ENCODE data around the gene VGLL3. TPM values are rescaled to one million over a fixed set of nuclear protein-coding genes. Genes with fewer than 3 reads are reported as not detected.

Gene VGLL3
- total RNA-seq, 2 donors from 2014 or later = 45.6 to 80.0 TPM

DNA sequence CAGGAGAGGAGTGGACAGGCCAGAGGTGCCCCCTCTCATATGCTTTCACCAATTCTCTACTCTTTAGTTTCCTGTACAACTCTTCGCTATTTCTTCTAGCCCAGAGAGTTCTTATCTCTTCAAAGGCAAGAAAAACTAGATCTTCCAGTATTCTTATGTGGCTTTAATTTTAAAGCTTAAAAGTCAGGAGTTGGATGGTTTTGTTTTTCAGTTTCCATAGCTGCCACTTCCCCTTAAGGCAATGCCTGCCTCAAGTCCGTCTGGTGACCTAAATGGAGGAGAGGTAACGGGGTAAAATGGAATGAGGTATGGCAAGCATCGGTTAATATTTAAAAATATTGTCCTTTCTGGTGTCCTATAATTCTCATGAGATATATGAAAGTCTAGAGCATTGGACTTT, 11.4 kb upstream of the VGLL3 start:
- Histone ChIP-seq H3K27ac (no peak overlapping the region), H3K4me3 (no peak overlapping the region), H3K4me1 (ENCODE audit: control insufficient read depth in 1 of 2, low read depth in 2 of 2) (no peaks in the 10 kb centered on the region), H3K27me3 (replicated peaks; ENCODE audit: insufficient read depth) (no peaks in the 10 kb centered on the region), H3K36me3 (no peaks in the 10 kb centered on the region), H3K9me3 (no peaks in the 10 kb centered on the region)
- DNase-seq (ENCODE audit: low spot score) (no peak), ATAC-seq (ENCODE audit: insufficient number of reproducible peaks, low FRiP score, low read depth) (no peak)
- TF ChIP-seq, protein P1, sequence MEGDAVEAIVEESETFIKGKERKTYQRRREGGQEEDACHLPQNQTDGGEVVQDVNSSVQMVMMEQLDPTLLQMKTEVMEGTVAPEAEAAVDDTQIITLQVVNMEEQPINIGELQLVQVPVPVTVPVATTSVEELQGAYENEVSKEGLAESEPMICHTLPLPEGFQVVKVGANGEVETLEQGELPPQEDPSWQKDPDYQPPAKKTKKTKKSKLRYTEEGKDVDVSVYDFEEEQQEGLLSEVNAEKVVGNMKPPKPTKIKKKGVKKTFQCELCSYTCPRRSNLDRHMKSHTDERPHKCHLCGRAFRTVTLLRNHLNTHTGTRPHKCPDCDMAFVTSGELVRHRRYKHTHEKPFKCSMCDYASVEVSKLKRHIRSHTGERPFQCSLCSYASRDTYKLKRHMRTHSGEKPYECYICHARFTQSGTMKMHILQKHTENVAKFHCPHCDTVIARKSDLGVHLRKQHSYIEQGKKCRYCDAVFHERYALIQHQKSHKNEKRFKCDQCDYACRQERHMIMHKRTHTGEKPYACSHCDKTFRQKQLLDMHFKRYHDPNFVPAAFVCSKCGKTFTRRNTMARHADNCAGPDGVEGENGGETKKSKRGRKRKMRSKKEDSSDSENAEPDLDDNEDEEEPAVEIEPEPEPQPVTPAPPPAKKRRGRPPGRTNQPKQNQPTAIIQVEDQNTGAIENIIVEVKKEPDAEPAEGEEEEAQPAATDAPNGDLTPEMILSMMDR (IDR thresholded peaks at IDR 0.05) = no peak

DNA sequence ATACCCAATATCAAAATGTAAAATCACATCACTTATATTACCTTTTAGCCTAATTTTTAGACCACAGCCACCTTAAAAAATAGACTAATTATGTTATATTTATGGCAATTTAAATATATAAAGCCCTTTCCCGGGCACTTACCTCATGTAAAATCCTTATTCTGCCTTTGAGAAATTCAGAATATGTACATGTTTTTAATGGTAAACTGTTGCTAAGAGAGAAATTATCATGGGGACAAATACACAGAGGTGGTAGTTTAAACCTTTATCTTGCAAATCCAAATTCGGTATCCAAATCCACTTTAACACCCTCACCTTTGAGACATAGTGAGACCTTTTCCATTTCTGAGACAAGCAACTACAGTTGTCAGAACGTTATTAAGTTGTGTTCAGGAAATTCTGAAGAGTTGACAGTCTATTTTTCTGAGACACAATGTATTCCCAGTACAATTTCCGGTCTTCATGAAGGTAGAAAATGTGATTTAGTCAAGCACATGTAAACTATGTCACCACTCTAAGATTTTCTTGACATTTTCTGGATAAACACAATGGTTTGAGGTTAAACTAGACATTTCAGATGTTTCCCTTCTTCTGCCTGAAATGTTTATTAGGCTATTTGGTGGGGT, 10.6 kb upstream of the VGLL3 start:
- no peaks in the 10 kb centered on the region for H3K27me3 ChIP-seq (replicated peaks; ENCODE audit: insufficient read depth)
- H3K9me3 ChIP-seq = no peaks in the 10 kb centered on the region
- ATAC-seq (ENCODE audit: insufficient number of reproducible peaks, low FRiP score, low read depth) (no peak), DNase-seq (ENCODE audit: low spot score) (no peak)
- TF ChIP-seq, protein P1 (IDR thresholded peaks at IDR 0.05) = no peak
- no peak overlapping the region for H3K27ac ChIP-seq
- no peak overlapping the region for H3K4me3 ChIP-seq
- H3K4me1 ChIP-seq (ENCODE audit: control insufficient read depth in 1 of 2, low read depth in 2 of 2) = no peaks in the 10 kb centered on the region
- H3K36me3 ChIP-seq = no peaks in the 10 kb centered on the region

- no peak overlapping the region for H3K4me3 ChIP-seq
- no peaks in the 10 kb centered on the region for H3K36me3 ChIP-seq
- no peaks in the 10 kb centered on the region for H3K4me1 ChIP-seq (ENCODE audit: control insufficient read depth in 1 of 2, low read depth in 2 of 2)
- TF ChIP-seq, protein P1 (IDR thresholded peaks at IDR 0.05) = no peak
- no peak overlapping the region for H3K27ac ChIP-seq
- H3K27me3 ChIP-seq (replicated peaks; ENCODE audit: insufficient read depth) = no peaks in the 10 kb centered on the region
- no peak for ATAC-seq (ENCODE audit: insufficient number of reproducible peaks, low FRiP score, low read depth)
- no peaks in the 10 kb centered on the region for H3K9me3 ChIP-seq
- DNase-seq (ENCODE audit: low spot score) = no peak
Measured at GRCh38 chr3:87000940-87001339, 10.0 kb upstream of the VGLL3 start.

DNA sequence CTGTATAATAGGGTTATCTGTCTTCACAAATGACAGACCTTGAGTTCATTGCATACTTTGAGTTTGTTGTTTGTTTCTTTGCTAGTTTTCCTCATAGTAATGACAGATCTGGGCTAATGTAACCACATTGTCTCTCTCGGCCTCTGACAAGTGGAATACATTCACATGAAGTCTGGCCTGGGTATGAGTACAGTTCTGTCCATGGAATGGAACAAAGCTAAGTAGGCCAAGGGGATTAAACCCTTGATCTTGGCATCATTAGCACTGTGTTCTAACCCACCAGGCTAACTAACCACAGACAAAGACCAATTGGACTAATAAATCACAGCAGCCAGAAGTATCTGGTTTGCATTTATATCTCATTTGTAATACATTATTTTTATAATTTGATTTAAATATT, 7.6 kb upstream of the VGLL3 start:
- DNase-seq (ENCODE audit: low spot score) (no peak), ATAC-seq (ENCODE audit: insufficient number of reproducible peaks, low FRiP score, low read depth) (no peak)
- TF ChIP-seq, protein P1 (IDR thresholded peaks at IDR 0.05) = no peak
- Histone ChIP-seq H3K4me1 (ENCODE audit: control insufficient read depth in 1 of 2, low read depth in 2 of 2) (no peaks in the 10 kb centered on the region), H3K36me3 (no peaks in the 10 kb centered on the region), H3K27me3 (replicated peaks; ENCODE audit: insufficient read depth) (no peaks in the 10 kb centered on the region), H3K27ac (no peak overlapping the region), H3K4me3 (no peak overlapping the region), H3K9me3 (no peaks in the 10 kb centered on the region)

- DNase-seq (ENCODE audit: low spot score) (no peak), ATAC-seq (ENCODE audit: insufficient number of reproducible peaks, low FRiP score, low read depth) (no peak)
- Histone ChIP-seq H3K36me3 (no peaks in the 10 kb centered on the region), H3K27me3 (replicated peaks; ENCODE audit: insufficient read depth) (no peaks in the 10 kb centered on the region), H3K27ac (no peak overlapping the region), H3K9me3 (no peaks in the 10 kb centered on the region), H3K4me1 (ENCODE audit: control insufficient read depth in 1 of 2, low read depth in 2 of 2) (no peaks in the 10 kb centered on the region), H3K4me3 (no peak overlapping the region)
- TF ChIP-seq, protein P1 (IDR thresholded peaks at IDR 0.05) = no peak
Measured at GRCh38 chr3:86996261-86996955, 5.5 kb upstream of the VGLL3 start.
